HG02588 (cell line): ENCODE measurements around the gene EIF4E1B.

Source experiments
- ATAC-seq: cut with Tn5 transposase; IDR thresholded peaks from one replicate; pipeline ENCODE4 v1.9.1; 2021; ENCODE audit warnings: mild to moderate bottlenecking, moderate library complexity; ENCODE audit not compliant: unreplicated experiment

Gene EIF4E1B

DNA sequence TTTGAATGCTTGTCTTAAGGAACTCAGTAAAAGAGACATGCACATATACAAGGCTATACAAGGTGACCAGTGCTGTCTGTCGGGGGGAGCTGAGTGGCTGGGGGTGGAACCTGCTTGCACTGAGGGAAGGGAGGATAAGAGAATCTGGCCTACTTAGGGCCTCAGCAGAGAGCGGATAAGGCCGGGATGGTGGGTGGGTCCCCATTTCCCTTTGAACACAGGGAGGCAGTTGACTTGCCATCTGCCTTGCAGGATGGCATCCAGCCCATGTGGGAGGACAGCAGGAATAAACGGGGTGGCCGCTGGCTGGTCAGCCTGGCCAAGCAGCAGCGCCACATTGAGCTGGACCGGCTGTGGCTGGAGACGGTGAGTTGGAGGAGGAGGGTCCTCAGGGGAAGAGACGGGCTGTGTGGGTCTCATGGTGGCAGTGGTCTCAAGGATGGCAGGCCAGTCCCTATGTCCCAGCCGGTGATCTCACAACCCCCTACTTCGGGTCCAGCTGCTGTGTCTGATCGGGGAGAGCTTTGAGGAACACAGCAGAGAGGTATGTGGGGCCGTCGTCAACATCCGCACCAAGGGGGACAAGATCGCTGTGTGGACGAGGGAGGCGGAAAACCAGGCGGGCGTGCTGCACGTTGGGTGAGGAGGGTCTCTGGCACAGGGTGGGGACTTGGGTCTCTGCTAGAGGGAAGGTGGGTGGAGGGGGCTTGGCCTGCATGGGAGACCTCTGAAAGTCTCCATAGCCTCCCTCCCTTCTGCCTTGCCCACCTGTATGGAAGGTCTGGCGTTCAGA lies 14.6 kb downstream of the EIF4E1B start:
- ATAC-seq = no peak

GRCh38 chr5:176646049-176646706 lies 15.7 kb downstream of the EIF4E1B start:
- no peak for ATAC-seq

DNA sequence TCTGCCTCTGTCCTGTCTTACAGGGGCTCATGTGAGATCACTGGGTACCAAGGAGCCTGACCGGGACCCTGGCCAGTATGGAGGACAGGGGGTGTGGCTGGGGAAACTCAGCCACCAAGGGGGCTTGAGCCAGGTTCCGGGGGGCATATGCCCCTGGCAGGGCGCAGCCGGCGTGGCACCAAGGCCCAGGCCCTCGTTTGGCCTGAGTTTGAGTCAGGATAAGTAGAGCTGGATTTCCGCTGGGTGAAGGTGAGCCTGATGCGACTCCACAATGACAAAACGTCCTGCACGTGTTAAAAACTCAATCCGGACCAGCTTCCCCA lies 16.2 kb downstream of the EIF4E1B start:
- peak; percentile 10 for ATAC-seq

DNA sequence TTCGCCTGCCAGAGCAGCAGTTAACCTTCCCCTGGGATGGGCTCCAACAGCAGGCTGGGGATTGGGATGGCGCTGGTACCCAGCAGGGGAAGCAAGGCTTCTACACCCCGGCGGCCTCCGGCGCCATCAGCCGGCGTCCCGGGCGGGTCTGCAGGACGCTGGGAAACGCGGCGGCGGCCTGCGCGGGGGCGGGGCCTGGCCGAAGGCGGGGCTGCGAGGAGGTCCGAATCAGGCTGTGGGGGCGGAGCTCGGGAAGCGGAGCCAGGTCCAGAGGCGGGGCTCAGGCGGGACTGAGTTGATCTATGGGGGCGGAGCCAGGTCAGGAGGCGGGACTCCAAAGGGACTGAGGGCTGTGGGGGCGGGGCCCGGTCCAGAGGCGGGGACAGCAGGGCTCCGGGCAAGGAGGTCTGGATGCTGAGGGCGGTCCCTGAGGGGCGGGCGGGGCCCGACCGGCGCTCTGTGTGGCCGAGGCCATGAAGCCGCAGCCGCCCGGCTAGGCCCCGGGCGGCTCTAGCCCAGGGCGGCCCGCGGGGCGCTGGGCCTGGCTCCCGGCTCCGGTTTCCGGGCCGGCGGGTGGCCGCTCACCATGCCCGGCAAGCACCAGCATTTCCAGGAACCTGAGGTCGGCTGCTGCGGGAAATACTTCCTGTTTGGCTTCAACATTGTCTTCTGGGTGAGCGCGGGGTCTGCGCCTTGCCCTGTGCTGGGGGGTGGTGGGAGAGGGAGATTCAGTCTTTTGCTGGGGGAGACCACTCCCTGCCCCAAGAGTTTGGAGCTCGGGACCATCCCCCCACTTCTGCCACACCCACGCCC lies 16.8 kb downstream of the EIF4E1B start, which contains the start of gene TSPAN17:
Gene TSPAN17 (plus strand): TSS at position 455 of the 813 bp plus-strand sequence. CDS start 132 bp downstream, at position 587.
- peak; percentile 91 for ATAC-seq

DNA sequence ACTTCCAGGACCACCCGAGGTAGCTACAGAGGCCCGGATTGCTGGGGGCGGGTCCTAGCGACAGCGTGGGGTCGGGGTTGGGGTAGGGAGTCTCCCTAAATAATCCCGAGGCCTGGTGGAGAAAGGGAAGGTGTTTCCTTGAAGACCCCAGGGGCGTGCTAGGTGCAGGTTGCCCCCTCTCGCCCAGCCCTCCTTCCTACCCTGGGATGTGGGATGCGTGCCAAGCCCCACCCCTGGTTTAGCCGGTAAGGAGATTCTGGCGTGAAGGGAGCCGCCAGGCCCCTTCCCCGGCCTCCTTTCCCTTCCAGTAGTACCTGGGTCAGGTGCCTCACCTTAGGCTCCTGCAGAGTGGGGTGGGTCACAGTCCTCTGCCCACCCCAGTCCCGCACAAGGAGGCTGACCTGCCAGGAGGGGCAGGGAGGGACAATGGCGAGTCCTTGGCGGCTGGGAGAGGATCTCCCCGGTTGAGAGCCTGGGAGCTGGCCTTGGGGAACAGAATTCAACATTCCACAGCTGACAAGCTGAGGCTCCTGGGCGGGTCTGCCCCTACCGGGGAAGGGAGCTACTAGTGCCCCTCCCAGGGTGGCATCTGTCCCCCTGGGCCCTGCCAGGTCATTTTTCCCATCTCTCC lies 17.5 kb downstream of the EIF4E1B start:
- ATAC-seq = no peak

GRCh38 chr5:176648474-176649194 lies 18.2 kb downstream of the EIF4E1B start:
- no peak for ATAC-seq

GRCh38 chr5:176650354-176650884 lies 19.9 kb downstream of the EIF4E1B start:
- ATAC-seq = no peak

GRCh38 chr5:176651472-176651980 lies 21.1 kb downstream of the EIF4E1B start:
- no peak for ATAC-seq

GRCh38 chr5:176652136-176652535 lies 21.7 kb downstream of the EIF4E1B start:
- ATAC-seq = no peak

DNA sequence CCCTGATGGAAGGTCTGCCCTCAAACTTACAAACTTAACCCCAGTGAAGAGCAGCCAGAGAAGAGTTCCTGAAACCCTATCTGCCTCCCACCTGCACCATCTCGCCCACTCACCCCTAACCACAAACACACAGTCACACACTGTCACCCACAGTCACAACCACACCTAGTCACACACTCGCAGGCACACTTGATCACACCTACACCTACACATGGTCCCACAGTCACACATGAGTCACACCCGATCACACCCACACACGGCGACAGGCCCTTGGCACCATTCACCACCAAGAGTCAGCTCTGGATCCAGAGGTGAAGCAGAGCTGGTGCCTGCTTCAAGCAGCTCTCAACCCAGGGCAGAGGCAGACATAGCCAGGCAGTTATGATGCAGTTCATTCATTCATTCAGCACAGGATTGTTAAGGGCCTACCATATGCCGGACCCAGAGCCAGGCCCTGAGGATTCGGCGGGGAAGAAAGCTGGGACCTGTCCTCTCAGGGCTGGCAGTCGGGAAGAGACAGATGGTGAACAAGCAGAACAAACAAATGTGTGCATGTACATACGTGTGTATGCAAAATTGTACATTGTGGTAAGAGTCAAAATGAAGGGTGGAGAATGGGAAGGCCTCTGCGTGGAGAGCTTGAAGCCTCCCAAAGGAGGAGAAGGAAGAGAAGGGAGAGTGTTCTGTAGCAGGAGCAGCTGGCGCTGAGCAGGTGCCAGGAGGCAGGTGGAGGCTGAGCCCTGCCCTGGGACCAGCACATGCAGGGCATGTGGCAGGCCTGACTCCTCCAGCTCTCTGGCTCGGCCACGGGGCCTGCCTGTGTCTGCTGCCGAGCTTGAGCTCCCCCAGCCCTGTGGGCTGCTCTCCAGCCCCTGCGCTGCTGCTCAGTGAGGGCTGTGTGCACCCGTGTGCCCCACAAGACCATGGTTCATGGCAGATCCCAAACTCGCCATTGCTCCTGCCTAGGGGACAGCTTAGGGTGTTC lies 23.2 kb downstream of the EIF4E1B start:
- ATAC-seq = no peak

DNA sequence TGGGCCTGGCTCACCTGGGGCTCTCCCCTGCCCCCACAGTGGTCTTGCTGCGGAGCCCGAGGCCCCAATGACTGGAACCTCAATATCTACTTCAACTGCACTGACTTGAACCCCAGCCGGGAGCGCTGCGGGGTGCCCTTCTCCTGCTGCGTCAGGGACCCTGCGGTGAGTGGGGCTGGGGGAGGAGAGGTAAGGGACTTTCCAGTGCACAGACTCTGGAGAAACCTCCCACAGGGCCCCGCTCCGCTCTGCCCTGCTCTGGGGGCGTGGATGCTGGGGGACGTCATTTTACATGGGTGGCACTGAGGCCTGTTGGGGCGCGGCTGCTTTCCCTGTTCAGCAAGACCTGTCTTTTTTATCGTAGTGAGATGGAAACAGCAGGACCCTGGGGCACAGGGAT lies 24.4 kb downstream of the EIF4E1B start:
- no peak for ATAC-seq

GRCh38 chr5:176656467-176656990 lies 26.1 kb downstream of the EIF4E1B start:
- no peak for ATAC-seq

- no peak for ATAC-seq
These were observed 27.6 kb downstream of the EIF4E1B start for GRCh38 chr5:176658007-176658599.

DNA sequence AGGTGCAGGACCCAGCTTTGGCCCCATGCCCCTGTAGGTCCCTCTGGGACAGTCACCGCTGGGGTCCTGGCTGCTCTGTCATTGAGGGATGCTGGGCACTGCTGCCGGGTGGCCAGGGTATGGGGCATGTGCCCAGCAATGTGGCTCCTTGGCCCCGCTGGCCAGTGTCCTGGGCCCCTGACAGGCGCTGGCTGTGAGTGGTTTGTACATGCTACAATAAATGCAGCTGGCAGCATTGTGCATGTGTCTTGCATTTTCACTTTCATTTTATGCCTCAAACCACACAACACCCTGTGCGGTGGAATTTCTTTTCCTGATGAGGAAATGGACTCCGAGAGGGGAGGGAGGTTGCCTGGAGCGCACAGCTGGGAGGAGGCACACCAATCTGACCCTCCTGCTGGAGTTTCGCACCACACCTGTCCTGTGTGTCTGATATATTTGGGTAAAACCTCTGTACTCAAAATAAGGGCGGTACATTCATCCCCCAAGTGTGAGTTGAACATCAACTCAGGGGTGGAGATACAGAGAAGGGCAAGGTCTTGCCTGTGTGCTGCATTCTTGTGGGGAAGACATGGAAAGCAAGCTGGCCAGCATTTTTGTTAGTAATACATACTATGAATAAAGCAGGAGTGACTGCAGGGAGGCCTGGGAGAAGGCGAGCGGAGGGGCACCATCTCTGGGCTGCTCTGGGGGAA lies 28.5 kb downstream of the EIF4E1B start:
- no peak for ATAC-seq

GRCh38 chr5:176659512-176659839 lies 29.0 kb downstream of the EIF4E1B start:
- no peak for ATAC-seq

DNA sequence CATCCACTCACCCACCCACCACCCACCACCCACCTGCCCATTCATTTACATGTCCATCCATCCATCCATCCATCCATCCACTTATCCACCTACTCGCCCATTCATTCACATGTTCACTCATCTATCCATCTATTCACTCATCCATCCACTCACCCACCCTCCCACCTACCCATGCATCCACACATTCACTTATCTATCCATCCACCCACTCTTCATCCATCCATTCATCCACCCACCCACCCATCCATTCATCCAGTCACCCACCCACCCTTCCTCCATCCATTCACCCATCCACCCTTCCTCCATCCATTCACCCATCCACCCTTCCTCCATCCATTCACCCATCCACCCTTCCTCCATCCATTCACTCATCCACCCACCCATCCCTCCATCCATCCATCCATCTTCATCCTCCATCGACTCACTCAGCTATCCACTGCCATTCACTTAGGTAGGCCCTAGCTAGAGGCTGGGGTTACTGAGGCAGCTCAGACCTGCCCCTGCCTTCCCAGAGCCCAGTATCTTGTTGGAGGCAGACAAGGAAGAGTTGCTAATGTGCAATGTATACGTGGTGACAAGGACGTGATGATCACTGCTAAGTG lies 29.5 kb downstream of the EIF4E1B start:
- ATAC-seq = no peak

GRCh38 chr5:176660530-176660859 lies 30.0 kb downstream of the EIF4E1B start:
- peak; percentile 19 for ATAC-seq
